ENCODE results near the gene FLNB.

GRCh38 chr3:58104151-58104550 is 95.9 kb downstream of the FLNB start:
- TF ChIP-seq POLR2A (IDR thresholded peaks at IDR 0.05) (no peak), CTCF (IDR thresholded peaks at IDR 0.05) (no peak), POLR2AphosphoS5 (IDR thresholded peaks at IDR 0.05) (no peak)
